Stimulated activated CD4-positive, alpha-beta T cell treated with anti-CD3 and anti-CD28 coated beads, Interleukin-1b, Interleukin-23, amount 100 ng/mL, for 1 hour (primary cell): ENCODE results near the gene THRB.
"Not testable (repeated sequence)": the region's sequence is repeated elsewhere in the genome, so short reads cannot be mapped to it uniquely, and the experiment has no call there.

Experiments used
- DNase-seq, 2 donors: peaks; one replicate each; pipeline ENCODE4 v3.0.0-alpha.2; 2020; ENCODE audit warnings: low read depth in 2 of 2

The THRB gene

DNA sequence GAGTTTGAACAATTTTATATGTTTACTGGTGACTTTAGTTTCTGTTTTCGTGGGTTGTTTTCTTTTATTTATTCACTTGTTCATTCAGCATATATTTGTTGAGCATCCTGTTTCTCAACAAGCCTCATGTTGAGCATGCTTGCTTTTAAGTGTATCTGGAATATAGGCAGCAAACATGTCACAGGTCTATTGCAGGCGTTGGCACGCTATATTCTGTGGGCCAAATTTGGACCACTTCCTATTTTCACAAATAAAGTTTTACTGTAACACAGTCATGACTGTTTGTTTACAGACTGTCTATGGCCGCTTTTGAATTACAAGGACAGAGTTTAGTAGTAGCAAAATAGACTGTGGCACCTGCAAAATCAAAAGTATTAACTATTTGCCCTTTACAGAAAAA lies 89.6 kb downstream of the THRB start:
- no peak for DNase-seq

DNA sequence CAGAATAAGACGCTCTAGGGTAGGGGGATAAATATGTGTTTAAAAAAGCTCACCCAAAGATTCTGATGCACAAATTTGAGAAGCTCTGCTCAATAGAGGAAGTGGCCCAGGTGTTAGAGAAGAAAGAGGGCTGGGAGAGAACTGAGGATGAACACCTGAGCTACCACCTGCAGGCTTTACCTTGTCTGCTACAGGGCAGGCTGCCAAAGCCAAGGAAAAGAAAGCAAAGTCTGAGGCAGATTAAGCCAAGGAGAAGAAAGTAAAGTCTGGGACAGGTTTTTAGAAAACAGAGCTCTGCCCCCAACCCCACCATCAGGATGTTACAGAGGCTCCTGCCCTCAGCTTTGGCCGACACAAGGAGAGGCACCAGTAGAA lies 92.9 kb downstream of the THRB start:
- no peak for DNase-seq

DNA sequence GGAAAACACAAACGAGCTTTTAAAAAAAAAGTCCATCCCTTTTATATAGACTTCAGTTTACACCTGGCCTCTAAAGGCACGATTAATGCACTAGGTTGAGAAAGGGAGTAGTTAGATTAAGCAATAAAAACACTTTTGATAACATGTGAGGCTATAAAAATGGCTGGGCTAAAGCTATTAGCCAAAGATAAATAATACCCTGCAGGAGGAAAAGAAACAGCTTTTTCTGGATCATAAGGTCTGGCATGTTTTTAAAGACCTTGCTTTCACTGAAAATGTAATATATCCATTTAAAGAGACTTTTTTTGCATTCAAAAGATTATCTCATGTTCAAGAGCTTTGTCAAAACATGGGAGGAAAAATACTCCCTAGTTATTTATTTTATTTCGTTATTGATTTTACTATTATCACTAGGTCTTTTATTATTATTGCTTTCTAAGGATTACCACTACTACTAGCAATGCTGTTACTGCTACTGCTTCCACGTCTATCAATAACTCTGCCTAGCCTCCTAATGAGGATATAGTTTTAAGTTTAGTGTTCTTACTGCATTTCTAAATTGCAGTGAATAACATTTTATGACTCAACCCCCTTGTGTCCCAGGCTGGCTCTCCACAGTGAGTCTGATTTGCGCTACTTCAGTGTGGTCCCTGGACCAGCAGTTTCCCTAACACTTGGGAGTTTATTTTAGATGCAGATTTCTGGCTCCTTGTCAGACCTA lies 93.4 kb downstream of the THRB start:
- DNase-seq, result no peak

DNA sequence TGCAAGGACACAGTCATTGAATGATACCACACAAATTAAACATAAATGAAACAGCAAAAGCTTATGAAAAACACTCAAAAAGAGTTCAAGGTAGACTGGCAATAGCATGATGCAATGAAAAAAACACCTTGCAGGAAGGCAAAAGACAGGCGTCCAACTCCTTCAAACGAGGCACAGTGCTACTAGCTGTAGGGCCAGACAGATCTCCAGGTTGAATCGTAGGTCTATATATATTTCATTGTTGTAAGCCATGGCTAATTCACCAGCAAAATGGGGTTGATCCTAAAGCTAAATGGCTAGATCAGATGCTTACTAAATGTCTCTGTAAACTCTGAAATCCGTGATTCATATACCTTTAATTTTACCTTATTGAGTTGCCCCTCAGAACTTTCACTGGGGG lies 94.2 kb downstream of the THRB start:
- no peak for DNase-seq

DNA sequence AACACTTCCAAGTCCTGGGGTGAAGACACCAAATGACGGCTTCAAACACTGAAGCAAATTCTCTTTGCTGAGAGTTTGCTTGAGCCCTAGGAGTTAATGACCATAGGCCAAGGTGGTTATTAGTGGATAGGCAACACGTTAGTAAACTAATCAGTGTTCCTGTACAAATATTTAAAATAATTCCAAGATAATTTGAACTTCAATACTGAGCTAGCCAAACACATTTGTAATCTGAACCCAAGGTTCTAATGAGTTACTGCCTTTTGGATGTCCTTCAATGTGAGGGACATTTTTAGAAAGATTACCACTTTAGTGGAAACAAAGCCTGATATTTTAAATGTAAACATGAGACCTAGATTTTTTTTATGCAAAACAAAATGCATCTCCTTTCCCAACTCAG lies 94.6 kb downstream of the THRB start:
- no peak for DNase-seq

DNA sequence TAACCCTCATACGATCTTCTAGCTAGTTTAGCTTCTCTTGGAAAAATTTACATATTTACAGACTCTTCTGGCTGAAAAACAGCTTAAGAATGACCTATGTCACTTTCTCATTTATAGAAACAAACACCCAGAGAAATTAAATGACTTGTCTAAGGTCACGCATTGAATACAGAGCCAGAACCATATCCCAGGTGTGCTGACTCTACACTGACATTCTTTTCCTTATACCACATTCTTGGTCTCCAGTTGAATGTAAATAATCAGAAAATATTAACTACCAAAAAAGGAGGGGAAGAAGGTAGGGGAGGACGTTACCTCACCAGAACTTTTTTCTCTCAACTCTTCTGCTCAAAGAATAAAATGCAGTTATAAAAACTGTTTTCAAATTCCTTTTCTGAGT lies 95.0 kb downstream of the THRB start:
- no peak for DNase-seq

DNA sequence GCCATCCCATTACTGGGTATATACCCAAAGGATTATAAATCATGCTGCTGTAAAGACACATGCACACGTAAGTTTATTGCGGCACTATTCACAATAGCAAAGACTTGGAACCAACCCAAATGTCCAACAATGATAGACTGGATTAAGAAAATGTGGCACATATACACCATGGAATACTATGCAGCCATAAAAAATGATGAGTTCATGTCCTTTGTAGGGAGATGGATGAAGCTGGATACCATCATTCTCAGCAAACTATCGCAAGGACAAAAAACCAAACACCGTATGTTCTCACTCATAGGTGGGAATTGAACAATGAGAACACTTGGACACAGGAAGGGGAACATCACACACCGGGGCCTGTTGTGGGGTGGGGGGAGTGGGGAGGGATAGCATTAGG lies 95.9 kb downstream of the THRB start:
- not testable (repeated sequence) for DNase-seq

DNA sequence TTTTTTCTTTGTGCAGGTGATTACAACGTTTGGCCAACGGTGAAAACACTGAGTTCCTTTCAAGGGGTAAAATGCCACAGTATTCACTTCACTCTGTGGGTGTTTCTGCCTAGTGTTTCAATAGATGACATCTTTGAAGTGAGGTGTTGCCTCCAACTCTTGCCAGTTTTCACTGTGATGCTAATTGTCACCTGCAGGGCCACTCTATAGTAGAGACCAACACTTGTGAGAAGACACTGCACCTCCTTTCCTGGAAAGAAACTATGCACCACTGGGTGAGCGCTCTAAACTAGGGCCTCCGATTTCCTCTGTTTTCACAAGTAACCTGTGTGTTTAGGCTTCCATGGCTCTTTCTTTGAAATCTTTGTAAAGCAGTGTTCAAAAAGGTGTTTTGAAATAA lies 98.3 kb downstream of the THRB start:
- no peak for DNase-seq

DNA sequence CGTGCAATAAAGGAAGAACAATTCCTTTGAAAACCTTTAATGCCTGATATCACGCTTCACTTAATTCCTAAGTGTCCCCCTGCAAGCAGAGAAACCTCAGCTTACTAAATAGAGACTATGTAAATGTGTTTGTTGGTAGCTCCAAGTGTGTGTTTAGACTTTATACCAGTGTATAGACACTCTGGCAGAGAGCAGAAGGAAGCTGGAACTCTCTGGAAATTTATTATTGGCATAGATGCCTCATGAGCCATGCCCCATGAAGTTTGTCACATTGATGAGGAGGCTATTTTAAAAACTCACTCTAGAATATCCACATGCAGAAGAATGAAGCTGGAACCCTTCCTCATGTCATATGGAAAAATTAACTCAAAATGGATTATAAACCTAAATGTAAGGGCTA lies 99.9 kb downstream of the THRB start:
- DNase-seq, result no peak

DNA sequence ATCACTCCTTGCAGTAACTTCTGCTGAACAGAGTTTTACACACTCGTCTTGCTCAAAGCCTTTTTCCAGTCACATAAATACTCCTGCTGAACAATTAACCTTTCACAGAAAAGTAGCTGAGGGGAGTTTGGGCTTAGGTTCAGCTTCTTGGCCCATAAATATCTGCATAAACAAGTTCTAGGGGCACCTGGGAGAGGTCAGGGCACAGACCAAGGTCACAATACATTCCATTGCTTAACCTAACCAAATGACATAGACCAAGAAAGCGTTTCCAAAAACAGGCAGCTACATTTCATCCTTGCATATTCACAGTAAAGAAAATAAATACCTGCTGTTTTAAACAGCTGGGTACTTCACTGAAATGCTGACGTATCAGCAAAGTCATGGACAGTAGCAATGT lies 101.3 kb downstream of the THRB start:
- DNase-seq, result no peak

DNA sequence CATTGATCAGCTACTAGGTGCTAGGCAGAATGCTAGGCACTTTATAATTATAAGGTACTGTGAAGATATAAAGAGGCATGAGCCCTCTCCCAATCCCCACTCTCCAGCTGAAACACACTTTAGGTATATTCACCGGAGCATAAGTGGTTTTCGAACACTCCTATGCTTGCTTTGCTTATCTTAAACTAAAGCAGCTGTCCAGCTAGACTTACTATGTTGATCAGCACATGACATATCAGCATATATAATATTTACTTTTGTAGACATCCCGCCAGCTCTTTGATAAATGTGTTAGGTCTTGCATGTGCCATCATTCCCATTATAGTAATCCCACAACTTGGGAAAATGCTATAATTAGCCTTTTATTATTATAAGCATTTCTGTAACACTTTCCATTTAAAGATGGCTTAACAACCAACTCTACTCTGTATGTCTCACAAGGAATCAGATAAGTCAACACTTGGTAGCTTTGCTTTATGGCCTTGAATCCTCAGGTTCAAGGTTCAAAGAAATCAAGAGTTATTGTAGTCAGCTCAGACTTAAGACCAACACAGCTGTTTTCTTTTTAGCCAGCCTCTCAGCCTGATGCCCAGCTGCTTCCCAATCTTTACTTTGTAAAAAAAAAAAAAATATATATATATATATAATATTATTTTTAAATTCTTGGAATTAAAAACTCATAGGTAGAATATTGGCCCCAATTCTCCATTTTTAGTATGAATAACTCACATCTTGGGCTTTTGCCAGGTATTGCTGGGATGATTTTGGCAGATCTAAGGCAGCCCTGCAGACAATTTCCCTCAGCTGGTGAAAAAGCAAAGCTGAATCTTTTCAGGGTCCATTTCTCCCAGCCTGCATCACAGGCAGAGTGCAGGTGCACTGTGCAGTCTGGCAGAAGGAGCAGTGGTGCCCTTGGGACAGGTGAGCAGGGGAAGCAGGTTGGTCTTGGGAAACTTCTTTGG lies 104.2 kb downstream of the THRB start:
- DNase-seq, result no peak

DNA sequence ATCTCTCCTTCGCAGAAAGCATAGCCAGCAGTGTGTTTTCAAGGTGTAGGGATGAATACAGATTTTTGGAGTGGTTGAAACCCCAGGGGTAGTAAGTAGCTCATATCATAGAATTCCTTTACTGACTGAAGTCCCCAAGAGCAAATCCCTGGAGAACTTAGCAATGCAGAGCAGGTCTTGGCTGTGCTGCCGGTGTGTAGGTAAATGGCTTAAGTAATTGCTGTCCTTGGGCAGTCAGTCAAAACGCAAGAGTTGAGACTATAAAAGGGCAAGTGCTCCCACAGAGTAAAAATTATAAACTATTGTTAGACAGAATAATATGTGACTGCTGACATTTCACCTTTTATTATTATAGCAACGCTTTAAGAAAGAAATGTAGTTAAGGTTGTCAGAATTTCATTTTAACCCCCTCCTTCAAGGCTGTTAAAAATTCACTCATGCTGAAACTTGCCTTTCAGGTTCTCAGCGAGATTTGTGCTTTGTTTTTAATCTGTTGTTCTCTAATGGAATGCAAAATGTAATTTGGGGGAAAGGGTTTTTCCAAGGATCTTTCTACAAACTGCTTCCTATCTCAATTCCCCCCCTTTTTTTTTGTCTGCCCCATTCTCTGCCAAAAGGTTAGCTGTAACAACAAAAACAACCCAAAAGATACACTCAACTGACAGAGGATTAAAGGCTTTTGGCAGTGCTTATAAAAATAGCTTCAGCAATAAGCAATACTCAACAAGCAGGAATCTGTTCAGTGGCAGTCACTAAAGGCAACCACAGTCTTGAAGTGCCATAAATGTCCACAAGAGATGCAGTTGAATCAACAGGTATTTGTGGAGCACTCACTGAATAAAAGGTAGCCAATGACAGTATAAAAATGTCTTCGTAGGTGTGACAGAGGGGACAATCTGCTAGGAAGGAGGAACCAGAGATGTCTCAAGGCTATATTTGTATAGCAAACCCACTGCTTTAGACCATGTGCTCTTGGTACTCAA lies 105.3 kb downstream of the THRB start:
- DNase-seq, result no peak

DNA sequence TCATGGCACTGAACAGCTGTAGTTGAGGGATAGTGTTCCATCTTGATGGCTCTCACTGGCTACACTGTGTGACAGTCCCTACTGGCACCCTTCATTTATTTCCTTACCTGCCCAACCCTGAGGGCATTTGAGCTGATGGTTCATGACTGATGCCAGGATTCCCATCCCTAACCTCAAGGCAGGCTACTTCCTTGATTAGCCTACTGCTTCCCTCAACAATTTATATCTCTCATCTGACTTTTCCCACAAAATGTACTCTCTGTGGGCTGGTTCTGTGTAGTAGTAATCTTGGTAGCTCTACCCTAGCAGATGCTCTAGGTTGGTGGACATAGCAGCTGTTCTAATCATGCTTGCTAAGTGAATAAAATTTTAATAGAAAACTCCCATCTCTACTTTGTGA lies 106.0 kb downstream of the THRB start:
- DNase-seq, result no peak

DNA sequence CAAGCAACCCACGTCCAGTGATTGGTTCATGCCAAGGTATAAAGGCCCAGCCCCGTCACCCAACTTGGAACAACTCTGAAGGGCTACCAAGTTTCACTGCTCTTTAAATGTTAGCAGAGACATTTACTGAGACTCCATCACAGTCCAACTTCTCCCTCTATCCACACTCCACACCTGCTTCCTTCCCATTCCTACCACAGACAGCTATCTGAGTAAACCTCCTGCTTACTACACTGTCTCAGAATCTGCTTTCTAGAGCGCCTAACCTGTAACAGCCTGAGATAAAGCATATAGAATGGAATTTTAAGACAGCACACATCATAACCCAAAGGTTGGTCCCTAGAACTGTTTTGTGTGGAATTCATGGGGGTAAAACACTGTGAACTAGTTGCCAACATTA lies 106.5 kb downstream of the THRB start:
- no peak for DNase-seq

DNA sequence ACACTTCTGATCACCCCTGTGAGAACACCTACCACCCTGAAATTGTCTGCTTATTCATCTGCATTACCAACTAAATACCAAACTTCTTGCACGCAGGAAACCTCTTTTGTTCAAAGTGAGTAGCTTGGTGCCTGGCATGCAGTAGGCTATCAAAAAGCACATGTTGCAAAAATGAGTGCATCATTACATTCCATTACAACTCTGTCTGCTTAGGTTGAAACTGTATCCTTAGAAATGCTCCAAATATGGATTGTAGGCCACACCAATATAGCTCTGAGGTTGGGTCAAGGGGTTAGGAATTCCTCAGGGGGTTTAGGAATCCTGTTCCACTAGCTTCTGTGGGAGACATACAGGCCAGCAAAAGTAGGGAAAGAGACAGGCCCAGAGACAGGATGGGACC lies 107.2 kb downstream of the THRB start:
- no peak for DNase-seq

DNA sequence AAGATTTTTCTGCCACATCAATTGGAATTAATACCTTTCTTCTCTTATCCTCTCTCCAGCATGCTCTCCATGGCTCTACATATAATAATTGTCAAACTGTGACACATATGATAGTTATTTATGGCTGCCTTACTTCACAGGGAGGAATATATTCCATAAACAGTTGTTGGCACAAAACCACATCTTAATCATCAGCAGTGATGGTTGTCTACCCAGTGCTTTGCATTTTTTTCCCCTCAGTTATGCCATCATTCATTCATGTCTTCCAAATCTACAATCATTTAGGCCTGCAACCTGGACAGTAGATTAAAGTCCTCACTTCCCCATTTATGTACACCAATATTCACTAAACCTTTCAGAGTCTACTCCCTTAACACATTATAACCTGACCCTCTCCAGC lies 107.7 kb downstream of the THRB start:
- DNase-seq, result no peak

DNA sequence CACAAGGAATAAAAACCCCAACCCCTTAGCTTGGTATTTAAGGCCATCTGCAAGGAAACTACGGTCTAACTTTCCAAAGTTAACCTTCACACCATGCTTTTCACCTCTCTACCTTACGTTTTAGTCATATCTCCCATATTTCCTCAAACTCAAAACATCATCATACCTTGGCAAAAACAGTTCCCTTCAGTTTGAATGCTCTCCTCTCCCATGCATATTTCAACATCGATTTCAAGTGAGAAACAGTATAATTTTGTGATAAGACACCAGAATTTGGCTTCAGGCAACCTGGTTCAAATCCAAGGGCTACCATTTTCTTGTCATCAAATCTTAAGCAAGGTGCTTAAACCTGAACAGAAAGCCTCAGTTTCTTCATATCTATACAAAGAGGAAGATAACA lies 108.2 kb downstream of the THRB start:
- no peak for DNase-seq

DNA sequence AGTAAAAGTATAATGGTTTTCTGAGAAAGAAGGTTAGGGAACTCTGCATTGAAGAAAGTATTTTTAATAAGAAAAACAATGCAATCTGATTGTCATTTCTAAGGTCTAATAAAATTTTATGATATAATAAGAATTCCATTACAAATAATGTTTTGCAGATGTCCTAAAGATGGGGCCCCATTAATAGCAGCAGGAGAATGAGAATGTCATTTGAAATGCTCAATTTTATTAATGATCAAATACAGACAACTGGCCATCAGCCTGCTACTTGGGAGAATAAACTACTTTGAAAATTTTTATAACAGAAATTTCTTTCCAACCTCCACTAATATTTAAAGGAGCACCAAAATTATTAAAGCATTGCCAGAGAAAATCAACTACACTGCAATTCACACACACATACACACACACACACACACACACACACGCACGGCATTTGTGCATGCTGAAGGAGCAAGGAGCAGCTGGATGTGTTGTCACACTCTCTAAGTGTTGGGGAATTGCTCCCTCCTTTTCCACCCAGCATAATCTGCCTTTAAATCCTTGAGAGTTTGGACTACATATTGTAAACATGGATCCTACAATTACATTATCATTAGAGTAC lies 109.5 kb downstream of the THRB start:
- DNase-seq, result no peak

DNA sequence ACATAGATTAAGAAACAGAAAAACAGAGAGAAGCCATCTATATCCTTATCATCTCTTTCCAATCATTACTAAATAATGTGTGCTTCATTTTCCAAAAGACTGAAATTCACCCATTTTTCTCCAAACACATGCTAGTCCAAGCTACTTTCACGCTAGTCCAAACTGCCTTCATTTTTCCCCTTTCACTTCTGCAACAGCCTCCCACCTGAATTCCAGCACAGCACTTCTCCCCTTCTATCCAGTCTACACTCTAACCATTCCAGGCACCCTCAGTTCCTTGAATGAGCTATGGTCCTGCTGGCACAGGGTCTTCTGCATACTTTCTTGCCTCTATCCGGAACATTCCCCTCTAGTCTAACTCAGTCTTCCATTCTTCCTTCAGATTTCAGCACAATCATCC lies 112.0 kb downstream of the THRB start:
- DNase-seq, result no peak

DNA sequence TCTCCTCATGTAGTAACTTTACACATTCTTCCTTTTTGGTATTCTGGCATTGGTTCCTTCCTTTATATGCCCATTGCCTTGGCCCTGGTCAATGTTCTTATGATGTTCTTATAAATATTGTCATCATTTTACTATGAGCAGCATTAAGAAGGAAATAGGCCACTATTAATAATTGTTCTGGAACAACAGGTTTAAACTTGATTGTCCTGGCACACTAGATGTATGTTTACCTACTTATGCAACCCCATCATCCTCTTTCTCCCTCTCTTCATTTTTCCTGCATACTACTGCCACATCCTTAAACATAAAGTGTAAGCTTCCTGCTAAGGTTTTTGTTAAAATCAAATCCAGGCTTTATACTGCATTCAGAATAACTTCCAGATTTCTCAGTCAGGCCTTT lies 114.7 kb downstream of the THRB start:
- DNase-seq, result no peak

DNA sequence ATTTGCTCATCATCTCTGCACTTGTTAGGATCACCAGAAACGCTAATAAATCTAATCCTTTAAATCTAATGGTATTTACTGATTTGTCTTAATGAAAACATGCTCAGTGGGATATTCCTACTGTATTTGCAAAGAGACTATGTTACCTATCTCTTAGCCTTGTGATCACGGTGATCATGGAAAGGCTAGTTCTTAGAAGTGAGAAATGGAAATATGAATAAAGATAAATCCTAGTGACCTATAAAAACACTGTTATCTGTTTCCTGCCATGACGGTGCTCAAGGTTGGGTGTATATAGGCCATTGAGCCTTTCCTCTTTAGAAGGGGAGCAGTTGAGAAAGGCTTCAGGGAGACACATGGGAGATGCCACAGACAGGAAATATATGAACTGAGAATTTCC lies 116.3 kb downstream of the THRB start:
- DNase-seq, result no peak
